GM19397 (cell line): ENCODE results near the gene BAAT.
A peak's percentile ranks its signal among the peaks of the same experiment; 100 is the strongest.

ENCODE experiments used
- ATAC-seq: cut with Tn5 transposase; IDR thresholded peaks from one replicate; pipeline ENCODE4 v1.9.1; 2021; ENCODE audit warnings: mild to moderate bottlenecking, moderate library complexity; ENCODE audit not compliant: unreplicated experiment

The BAAT gene

DNA sequence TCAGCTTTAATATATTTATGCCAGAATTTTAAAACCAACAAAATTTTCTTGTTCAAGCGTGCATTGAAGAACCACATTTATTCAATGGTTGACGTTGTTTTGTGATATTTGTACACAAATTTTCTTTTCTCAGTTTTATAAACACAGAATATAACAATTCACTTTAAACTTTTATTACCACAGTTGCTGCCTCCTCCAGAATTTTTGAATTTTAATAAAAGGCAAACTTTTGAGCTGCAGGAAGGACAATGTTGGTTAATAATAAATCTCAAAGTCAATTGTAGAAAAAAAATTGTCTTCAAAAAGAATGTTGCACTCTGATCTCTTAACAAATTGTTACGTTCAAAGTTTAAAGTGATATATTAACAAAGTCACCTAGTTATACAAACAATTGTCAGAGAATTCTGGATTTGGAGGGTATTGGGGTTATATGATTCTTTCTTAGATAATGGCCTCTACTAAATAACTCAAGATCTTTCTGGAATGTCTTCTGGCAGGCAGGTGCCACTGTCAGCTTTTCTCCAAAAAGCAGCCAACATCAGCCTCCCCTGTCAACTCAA is 60.5 kb downstream of the BAAT start:
- no peak for ATAC-seq

DNA sequence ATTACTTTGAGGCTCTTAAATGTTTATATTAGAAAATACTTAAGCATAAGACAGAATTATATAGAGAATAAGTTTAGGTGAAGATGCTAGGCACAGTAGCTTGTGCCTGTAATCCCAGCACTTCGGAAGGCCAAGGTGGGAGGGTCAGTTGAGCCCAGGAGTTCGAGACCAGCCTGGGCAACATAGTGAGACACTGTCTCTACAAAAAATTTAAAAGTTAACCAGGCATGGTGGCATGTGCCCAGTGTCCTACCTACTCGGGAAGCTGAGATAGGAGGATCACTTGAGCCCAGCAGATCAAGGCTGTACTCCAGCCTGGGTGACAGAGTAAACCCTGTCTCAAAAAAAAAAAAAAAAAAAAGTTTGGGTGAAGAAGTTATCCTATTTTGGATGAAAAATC is 61.7 kb downstream of the BAAT start:
- no peak for ATAC-seq

DNA sequence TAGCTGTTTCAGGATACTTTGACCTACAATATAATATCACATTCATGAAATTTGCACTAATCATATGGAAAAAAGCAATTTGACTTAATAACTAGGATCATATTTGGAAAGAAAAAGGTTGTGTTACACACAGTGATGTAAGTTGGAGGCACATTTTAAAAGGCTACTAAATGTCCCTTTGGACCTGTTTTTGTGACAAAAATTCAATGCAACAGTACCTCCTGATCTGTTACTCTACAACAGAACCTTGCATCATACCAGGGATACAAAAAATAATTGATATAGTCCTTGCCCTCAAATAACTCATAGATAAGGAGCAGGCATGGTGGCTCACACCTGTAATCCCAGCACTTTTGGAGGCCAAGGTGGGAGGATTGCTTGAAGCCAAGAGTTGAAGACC is 67.1 kb downstream of the BAAT start:
- ATAC-seq, result no peak

DNA sequence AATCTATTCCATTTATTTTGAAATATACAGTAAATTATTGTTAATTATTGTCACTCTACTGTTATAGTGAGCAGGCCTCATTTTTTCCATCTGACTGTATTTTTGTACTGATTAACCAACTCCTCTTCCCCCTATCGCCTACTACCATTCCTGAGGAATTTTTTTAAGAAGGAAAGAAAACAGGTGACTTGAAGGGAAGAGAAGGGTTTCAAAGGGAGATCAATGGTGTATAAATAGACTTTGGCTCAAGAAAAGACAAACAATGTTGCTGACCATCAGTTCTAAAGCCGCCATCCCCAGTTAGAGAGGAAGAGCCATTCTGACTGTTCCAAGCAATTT is 69.7 kb downstream of the BAAT start:
- no peak for ATAC-seq

DNA sequence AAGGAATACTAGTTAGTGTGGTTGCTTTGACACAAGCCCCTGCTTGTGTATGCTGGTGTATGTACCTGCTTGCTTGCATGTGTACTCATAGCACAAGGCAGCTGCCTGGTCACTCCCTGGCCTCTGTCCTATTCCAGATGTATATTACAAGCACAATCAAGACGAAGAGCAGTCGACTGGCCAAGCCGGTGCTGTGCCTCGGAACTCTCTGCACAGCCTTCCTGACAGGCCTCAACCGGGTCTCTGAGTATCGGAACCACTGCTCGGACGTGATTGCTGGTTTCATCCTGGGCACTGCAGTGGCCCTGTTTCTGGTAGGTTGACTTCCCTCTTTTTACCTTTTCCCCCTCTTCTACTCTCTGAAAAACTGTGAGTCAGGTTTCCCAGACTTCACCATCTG is 72.1 kb downstream of the BAAT start:
- no peak for ATAC-seq

DNA sequence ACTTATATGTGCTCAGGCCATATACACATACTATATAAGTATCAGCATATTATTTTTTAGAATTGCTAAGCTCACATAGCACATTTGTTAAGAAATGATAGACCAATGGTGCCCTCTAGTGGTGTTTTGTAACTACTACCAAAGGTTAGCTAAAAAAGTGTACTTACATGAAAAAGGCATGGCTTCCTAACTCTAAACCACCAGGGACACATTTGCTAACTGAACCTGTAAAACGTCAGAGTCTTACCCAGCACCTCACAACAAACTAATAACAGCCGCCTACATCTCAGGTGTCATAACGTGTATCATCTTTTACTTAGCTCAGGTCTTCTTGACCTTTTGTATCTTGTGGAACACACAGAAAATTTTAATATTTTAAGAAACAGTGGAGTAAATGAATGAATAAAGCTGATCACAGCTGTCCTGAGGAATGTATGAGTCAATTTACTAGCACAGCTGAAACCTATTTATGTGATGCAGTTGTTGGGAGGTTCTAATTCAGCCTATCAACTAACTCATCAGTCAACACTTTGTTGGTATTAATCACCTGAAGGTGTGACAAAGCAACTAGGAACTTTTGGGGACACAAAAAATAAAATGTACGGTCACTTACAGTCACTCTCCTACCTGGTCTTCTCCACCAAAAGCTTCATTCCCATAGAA is 72.9 kb downstream of the BAAT start:
- ATAC-seq, result peak; percentile 74

DNA sequence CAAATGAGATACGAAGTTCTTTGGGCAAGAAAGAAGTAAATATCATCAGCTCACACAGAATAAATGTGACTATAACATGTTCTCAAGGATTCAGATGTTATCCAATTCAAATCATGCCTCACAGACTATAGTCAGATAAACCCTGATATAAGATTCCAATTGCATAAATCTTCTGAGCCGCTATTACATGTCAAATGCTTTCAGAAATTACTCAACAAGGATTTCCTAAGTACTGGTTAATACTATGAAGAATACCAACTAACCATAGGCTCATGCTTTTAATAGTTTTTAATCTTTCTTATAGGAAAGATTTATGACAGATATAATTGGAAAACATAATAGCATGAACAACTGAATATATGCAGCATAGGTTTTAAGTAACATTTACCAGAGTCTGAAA is 73.6 kb downstream of the BAAT start:
- ATAC-seq, result no peak
